GM19099 (cell line): Measurements from ENCODE around the gene VAV3.

Experiments used
- POLR2A ChIP-seq: IDR thresholded peaks from 3 replicates; pipeline ENCODE4 v1.6.1; 2011; ENCODE audit warnings: low read depth; ENCODE audit not compliant: insufficient read length; ENCODE audit errors: extremely low read depth

Gene VAV3

GRCh38 chr1:107926436-107927080 lies 38.4 kb downstream of the VAV3 start:
- no peak for TF ChIP-seq POLR2A

GRCh38 chr1:107925565-107925964 lies 39.4 kb downstream of the VAV3 start:
- no peak for TF ChIP-seq POLR2A

GRCh38 chr1:107920999-107921398 lies 44.0 kb downstream of the VAV3 start:
- no peak for TF ChIP-seq POLR2A

GRCh38 chr1:107920561-107920960 lies 44.4 kb downstream of the VAV3 start:
- TF ChIP-seq POLR2A = no peak

- TF ChIP-seq POLR2A = no peak
Observed at GRCh38 chr1:107919953-107920352, 45.0 kb downstream of the VAV3 start.

- no peak for TF ChIP-seq POLR2A
Observed at GRCh38 chr1:107914119-107914765, 50.7 kb downstream of the VAV3 start.

- TF ChIP-seq POLR2A = no peak
Observed at GRCh38 chr1:107912656-107913055, 52.3 kb downstream of the VAV3 start.

GRCh38 chr1:107900090-107900945 lies 64.7 kb downstream of the VAV3 start:
- no peak for TF ChIP-seq POLR2A

- TF ChIP-seq POLR2A = no peak
Observed at GRCh38 chr1:107899655-107900054, 65.3 kb downstream of the VAV3 start.

GRCh38 chr1:107897438-107898345 lies 67.3 kb downstream of the VAV3 start:
- TF ChIP-seq POLR2A = no peak

GRCh38 chr1:107896936-107897335 lies 68.0 kb downstream of the VAV3 start:
- TF ChIP-seq POLR2A = no peak

- no peak for TF ChIP-seq POLR2A
Observed at GRCh38 chr1:107896401-107896800, 68.6 kb downstream of the VAV3 start.

GRCh38 chr1:107895403-107896191 lies 69.4 kb downstream of the VAV3 start:
- TF ChIP-seq POLR2A = no peak

- TF ChIP-seq POLR2A = no peak
Observed at GRCh38 chr1:107894605-107895004, 70.4 kb downstream of the VAV3 start.
